ENCODE measurements around the gene MAGI2.

Gene MAGI2

GRCh38 chr7:78434281-78434680, 1019.2 kb downstream of the MAGI2 start:
- no peak for FAIRE-seq
- no peak for DNase-seq (ENCODE audit: extremely low spot score, insufficient read length, low read depth)

GRCh38 chr7:78433421-78433820, 1020.0 kb downstream of the MAGI2 start:
- FAIRE-seq: no peak

GRCh38 chr7:78429878-78430277, 1023.6 kb downstream of the MAGI2 start:
- no peak for DNase-seq (ENCODE audit: extremely low spot score, insufficient read length, low read depth)
- no peak for FAIRE-seq

More at GRCh38 chr7:78433421-78433820, 1020.0 kb downstream of the MAGI2 start:
- no peak for DNase-seq (ENCODE audit: extremely low spot score, insufficient read length, low read depth)

GRCh38 chr7:78427209-78427608, 1026.3 kb downstream of the MAGI2 start:
- DNase-seq (ENCODE audit: extremely low spot score, insufficient read length, low read depth): no peak
- no peak for FAIRE-seq

- no peak for FAIRE-seq
- no peak for DNase-seq (ENCODE audit: extremely low spot score, insufficient read length, low read depth)
Observed at GRCh38 chr7:78420001-78420400, 1033.5 kb downstream of the MAGI2 start.

- FAIRE-seq: no peak
- no peak for DNase-seq (ENCODE audit: extremely low spot score, insufficient read length, low read depth)
Observed at GRCh38 chr7:78417180-78417853, 1036.2 kb downstream of the MAGI2 start.

- no peak for FAIRE-seq
- no peak for DNase-seq (ENCODE audit: extremely low spot score, insufficient read length, low read depth)
Observed at GRCh38 chr7:78413568-78413967, 1039.9 kb downstream of the MAGI2 start.

GRCh38 chr7:78412216-78412858, 1041.1 kb downstream of the MAGI2 start:
- DNase-seq (ENCODE audit: extremely low spot score, insufficient read length, low read depth): no peak
- FAIRE-seq: no peak

- FAIRE-seq (no peak), DNase-seq (ENCODE audit: extremely low spot score, insufficient read length, low read depth) (no peak)
Observed at GRCh38 chr7:78407031-78407430, 1046.4 kb downstream of the MAGI2 start.

- DNase-seq (ENCODE audit: extremely low spot score, insufficient read length, low read depth) (no peak), FAIRE-seq (no peak)
Observed at GRCh38 chr7:78406531-78406930, 1046.9 kb downstream of the MAGI2 start.

- no peak for FAIRE-seq
- DNase-seq (ENCODE audit: extremely low spot score, insufficient read length, low read depth): no peak
Observed at GRCh38 chr7:78402096-78402495, 1051.4 kb downstream of the MAGI2 start.

GRCh38 chr7:78400038-78400437, 1053.4 kb downstream of the MAGI2 start:
- FAIRE-seq (no peak), DNase-seq (ENCODE audit: extremely low spot score, insufficient read length, low read depth) (no peak)

GRCh38 chr7:78399033-78399769, 1054.3 kb downstream of the MAGI2 start:
- DNase-seq (ENCODE audit: extremely low spot score, insufficient read length, low read depth): no peak
- FAIRE-seq: no peak

- no peak for FAIRE-seq
- no peak for DNase-seq (ENCODE audit: extremely low spot score, insufficient read length, low read depth)
Observed at GRCh38 chr7:78398576-78398975, 1054.9 kb downstream of the MAGI2 start.

GRCh38 chr7:78398081-78398480, 1055.4 kb downstream of the MAGI2 start:
- DNase-seq (ENCODE audit: extremely low spot score, insufficient read length, low read depth) (no peak), FAIRE-seq (no peak)

GRCh38 chr7:78396210-78396609, 1057.3 kb downstream of the MAGI2 start:
- FAIRE-seq: no peak
- DNase-seq (ENCODE audit: extremely low spot score, insufficient read length, low read depth): no peak

GRCh38 chr7:78395298-78396036, 1058.0 kb downstream of the MAGI2 start:
- DNase-seq (ENCODE audit: extremely low spot score, insufficient read length, low read depth): no peak
- no peak for FAIRE-seq

- FAIRE-seq (no peak), DNase-seq (ENCODE audit: extremely low spot score, insufficient read length, low read depth) (no peak)
Observed at GRCh38 chr7:78389022-78389421, 1064.4 kb downstream of the MAGI2 start.

- FAIRE-seq (no peak), DNase-seq (ENCODE audit: extremely low spot score, insufficient read length, low read depth) (no peak)
Observed at GRCh38 chr7:78386520-78386919, 1066.9 kb downstream of the MAGI2 start.

GRCh38 chr7:78383096-78383880, 1070.2 kb downstream of the MAGI2 start:
- FAIRE-seq: no peak
- DNase-seq (ENCODE audit: extremely low spot score, insufficient read length, low read depth): no peak

Measured in GM18507 (cell line).